Measurements from ENCODE around the gene ITGAL. TPM values are rescaled to one million over a fixed set of nuclear protein-coding genes. Genes with fewer than 3 reads are reported as not detected.

The ITGAL gene
- total RNA-seq, 1 donor from 2014 or later: 264 TPM

DNA sequence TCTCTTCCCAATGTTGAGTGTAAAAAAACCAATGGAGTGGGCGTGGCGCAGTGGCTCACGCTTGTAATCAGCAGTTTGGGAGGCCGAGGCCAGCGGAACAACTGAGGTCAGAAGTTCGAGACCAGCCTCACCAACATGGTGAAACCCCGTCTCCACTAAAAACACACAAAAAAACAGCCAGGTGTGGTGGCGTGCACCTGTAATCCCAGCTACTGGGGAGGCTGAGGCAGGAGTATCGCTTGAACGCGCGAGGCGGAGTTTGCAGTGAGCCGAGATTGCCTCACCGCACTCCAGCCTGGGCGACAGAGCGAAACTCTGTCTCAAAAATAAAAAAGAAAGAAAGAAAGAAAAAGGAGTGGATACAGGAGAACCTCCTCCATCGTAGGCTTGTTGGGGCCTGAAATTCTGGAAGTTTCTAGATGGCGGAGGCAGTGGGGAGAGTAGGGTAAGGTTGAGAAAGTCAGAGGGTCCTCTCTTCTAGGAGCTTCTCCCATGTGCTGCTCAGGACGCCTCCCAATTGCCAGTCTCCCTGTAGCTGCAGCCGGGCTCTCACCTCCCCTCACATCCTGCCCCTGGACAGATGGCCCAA is 86.3 kb downstream of the ITGAL start:
- intact Hi-C loops (cut with micrococcal nuclease): loop anchor here (1.0 kb wide), 4 partner anchors 12 to 99 kb away; partner anchors contain the start of genes FBRS, ZNF688 and ZNF785
- H3K4me3 Mint-ChIP-seq: peak overlapping the region; percentile 91

DNA sequence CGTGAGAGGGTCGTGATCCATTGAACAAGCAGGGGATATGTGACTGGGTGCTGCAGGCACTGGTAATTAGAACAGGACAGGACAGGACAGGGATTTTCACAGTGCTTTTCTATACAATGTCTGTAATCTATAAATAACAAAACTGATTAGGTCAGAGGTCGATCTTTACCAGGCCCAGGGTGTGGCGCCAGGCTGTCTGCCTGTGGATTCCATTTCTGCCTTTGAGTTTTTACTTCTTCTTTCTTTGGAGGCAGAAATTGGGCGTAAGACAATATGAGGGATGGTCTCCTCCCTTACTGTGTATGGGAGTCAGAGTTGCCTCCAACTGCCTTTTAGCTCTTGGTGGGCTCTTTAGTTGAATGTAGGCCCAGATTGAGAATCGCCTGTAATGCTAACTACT is 87.1 kb downstream of the ITGAL start:
- intact Hi-C loops (cut with micrococcal nuclease): no loop called here
- peak overlapping the region; percentile 79 for H3K27ac Mint-ChIP-seq
- no peaks in the 10 kb centered on the region for H3K9me3 Mint-ChIP-seq
- H3K4me1 Mint-ChIP-seq: peaks cover 27% of the 10 kb centered on the region
- H3K36me3 Mint-ChIP-seq (ENCODE audit: low read depth): peaks cover 7% of the 10 kb centered on the region
- DNase-seq: no peak
- H3K4me3 Mint-ChIP-seq: peak overlapping the region; percentile 45
- no peaks in the 10 kb centered on the region for H3K27me3 Mint-ChIP-seq

More for the DNA sequence above, 86.3 kb downstream of the ITGAL start:
- no peak for DNase-seq
- H3K27me3 Mint-ChIP-seq: no peaks in the 10 kb centered on the region
- peak overlapping the region; percentile 91 for H3K27ac Mint-ChIP-seq
- H3K36me3 Mint-ChIP-seq (ENCODE audit: low read depth): peaks cover 14% of the 10 kb centered on the region
- peaks cover 34% of the 10 kb centered on the region for H3K4me1 Mint-ChIP-seq
- no peaks in the 10 kb centered on the region for H3K9me3 Mint-ChIP-seq

DNA sequence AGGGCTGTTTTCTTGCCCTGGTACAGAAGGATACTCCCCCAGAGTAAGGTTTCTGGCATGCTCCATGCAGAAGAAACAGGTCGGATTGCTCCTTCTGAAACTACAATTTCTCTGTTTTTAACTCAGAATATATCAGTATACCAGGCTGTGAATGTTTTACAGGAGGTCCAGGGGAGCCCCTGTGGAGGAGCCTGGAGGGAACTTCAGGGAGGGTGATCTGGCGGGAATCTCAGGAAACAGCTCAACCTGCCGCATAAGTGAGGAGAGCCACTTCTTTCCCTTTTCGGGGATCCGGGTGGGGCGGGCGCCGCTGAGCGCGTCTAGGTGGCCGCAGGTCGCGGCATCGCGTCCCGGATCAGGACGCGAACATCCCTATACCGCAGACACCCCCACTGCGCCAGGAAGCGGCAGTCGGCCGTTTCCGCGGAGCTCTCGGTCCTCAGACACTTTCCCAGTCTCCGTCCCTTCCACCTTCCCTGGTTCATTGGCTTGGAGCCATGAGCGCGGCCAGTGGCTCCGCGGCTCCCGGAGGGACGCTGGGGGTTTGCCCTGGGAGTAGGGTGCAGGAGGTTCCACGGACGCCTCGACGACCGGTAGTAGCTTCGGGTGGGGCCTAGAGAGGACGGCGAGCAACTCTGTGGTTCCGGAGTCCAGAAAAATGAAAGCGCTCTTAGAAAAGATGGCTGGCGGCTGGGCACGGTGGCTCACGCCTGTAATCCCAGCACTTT is 88.7 kb downstream of the ITGAL start:
- intact Hi-C loops (cut with micrococcal nuclease): no loop called here
- DNase-seq: peak; percentile 78
- peak overlapping the region; percentile 85 for H3K4me3 Mint-ChIP-seq

DNA sequence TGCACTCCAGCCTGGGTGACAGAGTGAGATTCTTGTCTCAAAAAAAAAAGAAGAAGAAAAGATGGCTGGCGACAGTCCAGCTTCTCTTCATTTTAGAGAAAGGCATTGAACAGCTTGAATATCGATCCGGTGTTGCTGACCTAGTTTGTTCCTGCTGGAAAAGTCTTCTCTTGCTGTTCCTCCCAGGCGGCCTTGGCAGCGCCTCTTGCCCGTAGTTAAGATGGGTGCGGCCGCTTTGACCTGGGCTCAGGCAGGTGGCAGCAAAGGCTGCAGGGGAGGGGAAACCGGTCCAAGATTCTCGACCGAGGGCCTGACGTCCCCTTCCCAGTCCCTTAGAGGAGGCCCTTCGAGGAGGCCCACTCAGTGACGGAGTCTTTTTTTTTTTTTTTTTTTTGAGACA is 89.5 kb downstream of the ITGAL start:
- Mint-ChIP-seq H3K4me3 (peak overlapping the region; percentile 85), H3K36me3 (ENCODE audit: low read depth) (peaks cover 2% of the 10 kb centered on the region), H3K27ac (peak overlapping the region; percentile 90), H3K27me3 (no peaks in the 10 kb centered on the region), H3K4me1 (peaks cover 32% of the 10 kb centered on the region), H3K9me3 (no peaks in the 10 kb centered on the region)
- no peak for DNase-seq
- intact Hi-C loops (cut with micrococcal nuclease): no loop called here

More for the DNA sequence above, 88.7 kb downstream of the ITGAL start:
- peaks cover 4% of the 10 kb centered on the region for H3K36me3 Mint-ChIP-seq (ENCODE audit: low read depth)
- H3K27me3 Mint-ChIP-seq: no peaks in the 10 kb centered on the region
- H3K4me1 Mint-ChIP-seq: peaks cover 27% of the 10 kb centered on the region
- no peaks in the 10 kb centered on the region for H3K9me3 Mint-ChIP-seq
- H3K27ac Mint-ChIP-seq: peak overlapping the region; percentile 90

DNA sequence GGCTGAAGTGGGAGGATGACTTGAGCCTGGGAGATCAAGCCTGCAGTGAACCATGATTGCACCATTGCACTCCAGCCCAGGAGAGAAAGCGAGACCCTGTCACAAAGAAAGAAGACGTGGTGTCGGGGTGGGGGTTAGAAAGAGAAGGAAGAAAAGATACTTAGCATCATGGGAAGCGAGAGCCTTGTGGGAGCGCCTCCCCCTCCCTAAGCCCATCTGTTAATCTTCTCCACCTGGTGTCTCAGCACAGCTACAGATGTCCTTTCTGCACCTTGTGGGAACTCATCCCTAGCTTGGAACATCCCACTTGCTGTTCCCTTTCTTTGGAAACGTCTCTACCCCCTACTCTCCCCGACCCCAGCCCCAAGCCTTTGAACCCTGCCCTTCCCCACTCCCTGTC is 93.0 kb downstream of the ITGAL start:
- Mint-ChIP-seq H3K27me3 (no peaks in the 10 kb centered on the region), H3K27ac (no peak overlapping the region), H3K4me3 (no peak overlapping the region), H3K4me1 (peaks cover 37% of the 10 kb centered on the region), H3K36me3 (ENCODE audit: low read depth) (no peaks in the 10 kb centered on the region), H3K9me3 (no peaks in the 10 kb centered on the region)
- no peak for DNase-seq
- intact Hi-C loops (cut with micrococcal nuclease): loop anchor here (5.0 kb wide), 1 partner anchor 93 kb away; the partner anchor contains the start of gene ITGAL

GRCh38 chr16:30565984-30566383 is 93.4 kb downstream of the ITGAL start:
- H3K9me3 Mint-ChIP-seq: no peaks in the 10 kb centered on the region
- H3K27me3 Mint-ChIP-seq: no peaks in the 10 kb centered on the region
- peak overlapping the region; percentile 3 for H3K27ac Mint-ChIP-seq
- DNase-seq: no peak
- peaks cover 39% of the 10 kb centered on the region for H3K4me1 Mint-ChIP-seq
- no peak overlapping the region for H3K4me3 Mint-ChIP-seq
- intact Hi-C loops (cut with micrococcal nuclease): loop anchor here (5.0 kb wide), 1 partner anchor 94 kb away; the partner anchor contains the start of gene ITGAL
- no peaks in the 10 kb centered on the region for H3K36me3 Mint-ChIP-seq (ENCODE audit: low read depth)

GRCh38 chr16:30566531-30566930 is 94.0 kb downstream of the ITGAL start:
- no peaks in the 10 kb centered on the region for H3K36me3 Mint-ChIP-seq (ENCODE audit: low read depth)
- H3K27me3 Mint-ChIP-seq: no peaks in the 10 kb centered on the region
- H3K9me3 Mint-ChIP-seq: no peaks in the 10 kb centered on the region
- intact Hi-C loops (cut with micrococcal nuclease): loop anchor here (5.0 kb wide), 1 partner anchor 94 kb away; the partner anchor contains the start of gene ITGAL
- no peak overlapping the region for H3K4me3 Mint-ChIP-seq
- DNase-seq: no peak
- H3K27ac Mint-ChIP-seq: peak overlapping the region; percentile 3
- peaks cover 37% of the 10 kb centered on the region for H3K4me1 Mint-ChIP-seq

GRCh38 chr16:30567160-30567990 is 94.8 kb downstream of the ITGAL start:
- Mint-ChIP-seq H3K9me3 (no peaks in the 10 kb centered on the region), H3K27ac (peak overlapping the region; percentile 98), H3K4me3 (peak overlapping the region; percentile 80), H3K4me1 (peaks cover 39% of the 10 kb centered on the region), H3K27me3 (no peaks in the 10 kb centered on the region), H3K36me3 (ENCODE audit: low read depth) (peaks cover 3% of the 10 kb centered on the region)
- DNase-seq: peak; percentile 86
- intact Hi-C loops (cut with micrococcal nuclease): loop anchor here (5.0 kb wide), 1 partner anchor 95 kb away; the partner anchor contains the start of gene ITGAL

GRCh38 chr16:30567991-30568638 is 95.6 kb downstream of the ITGAL start:
- Mint-ChIP-seq H3K9me3 (no peaks in the 10 kb centered on the region), H3K4me1 (peaks cover 42% of the 10 kb centered on the region), H3K4me3 (peak overlapping the region; percentile 80), H3K27me3 (no peaks in the 10 kb centered on the region), H3K27ac (peak overlapping the region; percentile 98), H3K36me3 (ENCODE audit: low read depth) (peaks cover 3% of the 10 kb centered on the region)
- peak; percentile 90 for DNase-seq
- intact Hi-C loops (cut with micrococcal nuclease): loop anchor here (2.0 to 5.0 kb wide), 2 partner anchors 41 to 96 kb away; partner anchors contain the start of genes ITGAL and ZNF768

DNA sequence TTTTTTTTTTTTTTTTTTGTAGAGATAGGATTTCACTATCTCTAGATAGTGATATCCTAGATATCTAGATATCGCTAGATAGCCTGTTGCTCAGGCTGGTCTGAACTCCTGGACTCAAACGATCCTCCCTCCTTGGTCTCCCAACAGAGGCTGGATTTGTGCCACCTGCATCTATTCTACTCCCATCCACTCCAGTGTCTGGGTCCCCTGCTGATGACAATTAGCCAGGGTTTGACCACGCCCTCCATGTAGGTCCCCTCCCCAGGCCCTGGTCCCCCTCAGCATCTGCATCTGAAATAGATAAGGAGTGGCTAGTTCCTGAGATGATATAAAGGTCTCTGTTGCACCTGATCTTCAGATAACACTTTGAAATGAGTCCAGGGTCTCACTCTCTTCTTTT is 96.7 kb downstream of the ITGAL start:
- H3K4me3 Mint-ChIP-seq: no peak overlapping the region
- no peaks in the 10 kb centered on the region for H3K27me3 Mint-ChIP-seq
- no peaks in the 10 kb centered on the region for H3K9me3 Mint-ChIP-seq
- DNase-seq: no peak
- H3K27ac Mint-ChIP-seq: peak overlapping the region; percentile 79
- intact Hi-C loops (cut with micrococcal nuclease): loop anchor here (2.0 to 5.0 kb wide), 2 partner anchors 42 to 97 kb away; partner anchors contain the start of genes ITGAL and ZNF768
- peaks cover 3% of the 10 kb centered on the region for H3K36me3 Mint-ChIP-seq (ENCODE audit: low read depth)
- peaks cover 46% of the 10 kb centered on the region for H3K4me1 Mint-ChIP-seq

DNA sequence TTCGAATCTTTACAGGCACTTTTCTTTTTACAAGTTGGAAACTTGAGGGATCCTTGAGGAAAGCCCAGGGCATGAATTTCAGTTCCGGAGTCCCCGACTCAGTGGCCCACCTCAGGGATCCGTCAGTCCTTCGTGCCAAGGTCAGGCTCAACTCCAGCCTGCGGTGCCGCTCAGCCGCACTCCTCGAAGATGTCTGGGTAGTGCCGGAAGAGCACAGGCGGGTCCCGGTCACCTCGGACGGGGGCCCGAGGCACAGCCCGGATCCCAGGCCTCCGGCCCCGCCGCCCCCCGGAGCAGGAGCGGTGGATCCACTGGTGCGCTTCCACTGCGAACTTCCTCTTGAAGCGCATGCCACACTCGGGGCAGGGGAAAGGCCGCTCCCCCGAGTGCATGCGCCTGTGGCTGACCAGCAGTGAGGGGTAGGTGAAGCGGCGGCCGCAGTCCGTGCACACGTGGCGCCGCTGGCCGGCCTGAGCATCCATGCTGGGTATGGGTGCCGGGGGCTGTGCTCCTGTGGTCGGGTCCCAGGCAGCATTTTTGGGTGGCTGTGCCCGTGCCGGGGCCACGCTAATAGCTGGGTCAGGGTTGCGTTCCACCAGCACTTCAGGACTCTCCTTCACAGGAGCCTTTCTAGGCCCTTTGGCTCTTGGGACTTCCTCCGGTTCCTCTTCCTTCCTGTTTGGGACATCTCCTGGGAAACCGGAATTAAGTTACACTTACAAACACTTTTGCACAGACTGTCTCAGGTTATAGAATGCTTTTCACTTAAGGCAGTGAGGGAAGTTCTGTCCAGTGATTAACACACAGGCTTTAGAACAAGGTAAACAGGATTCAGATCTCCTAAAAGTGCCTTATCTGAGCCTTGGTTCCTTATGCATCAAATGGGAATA is 97.4 kb downstream of the ITGAL start:
- Mint-ChIP-seq H3K36me3 (ENCODE audit: low read depth) (peaks cover 7% of the 10 kb centered on the region), H3K27ac (peak overlapping the region; percentile 45), H3K27me3 (no peaks in the 10 kb centered on the region), H3K9me3 (no peaks in the 10 kb centered on the region), H3K4me1 (peaks cover 51% of the 10 kb centered on the region), H3K4me3 (peak overlapping the region; percentile 97)
- DNase-seq: no peak
- intact Hi-C loops (cut with micrococcal nuclease): loop anchor here (2.0 to 5.0 kb wide), 2 partner anchors 43 to 98 kb away; partner anchors contain the start of genes ITGAL and ZNF768

All from activated CD4-positive, alpha-beta T cell treated with anti-CD3 and anti-CD28 coated beads, Interleukin-2, amount 10 ng/mL, durations not matched to agents 24 days and 14 days (primary cell).